Effector memory CD8-positive, alpha-beta T cell (primary cell): Measurements from ENCODE around the gene EXPH5.
"Not testable (repeated sequence)": the region's sequence is repeated elsewhere in the genome, so short reads cannot be mapped to it uniquely, and the experiment has no call there.

Experiments used
- ATAC-seq: fragments of 150-1000 bp; cut with Tn5 transposase; replicated peaks from 2 replicates; pipeline ENCODE4 v1.10.0; 2021; ENCODE audit warnings: mild to moderate bottlenecking, moderate library complexity
- DNase-seq, 3 experiments: peaks; one replicate each; pipeline ENCODE4 v3.0.0; 2021
- H3K27ac Mint-ChIP-seq, 2 donors: one replicate each; pipeline ENCODE4 v1.8.0; 2022; ENCODE audit warnings: mild to moderate bottlenecking in 2 of 2, mixed read lengths in 2 of 2, moderate library complexity in 2 of 2
- H3K27me3 Mint-ChIP-seq, 2 donors: one replicate each; pipeline ENCODE4 v1.8.0; 2022; ENCODE audit warnings: mixed read lengths in 2 of 2
- H3K36me3 Mint-ChIP-seq: one replicate; pipeline ENCODE4 v1.8.0; 2022; ENCODE audit warnings: mild to moderate bottlenecking, moderate library complexity, mixed read lengths; ENCODE audit not compliant: insufficient read depth
- H3K4me1 Mint-ChIP-seq, 2 donors: one replicate each; pipeline ENCODE4 v1.8.0; 2022; ENCODE audit warnings: low read depth in 2 of 2, mixed read lengths in 2 of 2
- H3K4me3 Mint-ChIP-seq, 2 donors: one replicate each; pipeline ENCODE4 v1.8.0; 2022; ENCODE audit warnings: mild to moderate bottlenecking in 2 of 2, mixed read lengths in 2 of 2, moderate library complexity in 2 of 2
- H3K9me3 Mint-ChIP-seq, 2 donors: one replicate each; pipeline ENCODE4 v1.8.0; 2022; ENCODE audit warnings: mixed read lengths in 2 of 2

Gene EXPH5

DNA sequence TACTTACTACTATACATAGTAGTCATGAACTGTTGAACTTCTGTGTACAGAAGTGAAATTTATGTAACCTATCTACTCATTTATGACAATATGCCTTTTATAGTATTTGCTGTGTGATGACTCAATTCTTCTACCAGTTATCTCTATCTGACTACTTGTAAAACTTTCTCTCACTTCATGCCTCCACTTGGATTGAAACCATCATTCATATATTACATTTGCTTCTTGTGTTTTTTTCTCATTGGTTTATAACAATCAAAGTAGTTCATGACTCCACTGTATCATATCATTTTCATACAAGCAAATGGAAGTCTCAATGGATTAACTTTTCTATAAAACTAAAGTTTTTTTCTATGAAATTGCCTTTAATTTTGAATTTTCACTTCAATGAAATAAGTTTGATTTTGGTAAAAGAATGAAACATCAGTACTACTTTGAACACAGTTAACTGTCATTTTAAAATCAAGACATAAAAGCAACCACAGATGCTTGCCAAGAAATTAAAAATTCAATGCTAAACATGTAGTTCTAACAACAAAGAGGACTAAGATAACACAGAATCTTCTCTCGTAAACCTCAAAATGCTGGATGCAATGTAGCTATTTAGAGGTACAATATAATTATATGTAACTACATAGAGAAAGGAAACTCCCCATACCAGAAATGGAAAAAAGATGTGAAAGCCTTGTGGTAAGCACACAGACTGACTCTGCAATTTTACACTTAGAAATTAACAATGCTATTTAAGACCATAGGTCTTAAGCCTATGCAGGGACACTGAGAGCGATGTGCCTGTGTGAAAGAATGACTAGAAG, 27.6 kb upstream of the EXPH5 start:
- H3K36me3 Mint-ChIP-seq = no peaks in the 10 kb centered on the region
- ATAC-seq = no peak
- H3K27me3 Mint-ChIP-seq = peaks cover 58 to 65% of the 10 kb centered on the region in 2 donors
- H3K4me3 Mint-ChIP-seq = no peak overlapping the region
- DNase-seq = no peak
- no peak overlapping the region for H3K27ac Mint-ChIP-seq
- H3K9me3 Mint-ChIP-seq = no peaks in the 10 kb centered on the region
- no peaks in the 10 kb centered on the region for H3K4me1 Mint-ChIP-seq

- no peak overlapping the region for H3K4me3 Mint-ChIP-seq
- DNase-seq (no peak), ATAC-seq (no peak)
- peaks cover 42 to 58% of the 10 kb centered on the region in 2 donors for H3K27me3 Mint-ChIP-seq
- no peaks in the 10 kb centered on the region for H3K9me3 Mint-ChIP-seq
- no peaks in the 10 kb centered on the region for H3K4me1 Mint-ChIP-seq
- no peak overlapping the region for H3K27ac Mint-ChIP-seq
- no peaks in the 10 kb centered on the region for H3K36me3 Mint-ChIP-seq
Measured at GRCh38 chr11:108618529-108618928, 25.0 kb upstream of the EXPH5 start.

- Mint-ChIP-seq H3K36me3 (no peaks in the 10 kb centered on the region), H3K27ac (no peak overlapping the region), H3K4me1 (no peaks in the 10 kb centered on the region), H3K4me3 (no peak overlapping the region), H3K9me3 (no peaks in the 10 kb centered on the region), H3K27me3 (peaks cover 34 to 60% of the 10 kb centered on the region in 2 donors)
- ATAC-seq = no peak
- DNase-seq = no peak
Measured at GRCh38 chr11:108617055-108617454, 23.5 kb upstream of the EXPH5 start.

- H3K4me1 Mint-ChIP-seq = no peaks in the 10 kb centered on the region
- no peaks in the 10 kb centered on the region for H3K9me3 Mint-ChIP-seq
- no peak overlapping the region for H3K27ac Mint-ChIP-seq
- no peak for DNase-seq
- no peak overlapping the region for H3K4me3 Mint-ChIP-seq
- H3K27me3 Mint-ChIP-seq = peaks cover 32 to 56% of the 10 kb centered on the region in 2 donors
- no peaks in the 10 kb centered on the region for H3K36me3 Mint-ChIP-seq
- no peak for ATAC-seq
Measured at GRCh38 chr11:108616549-108616948, 23.0 kb upstream of the EXPH5 start.

GRCh38 chr11:108614086-108614485, 20.5 kb upstream of the EXPH5 start:
- DNase-seq (no peak), ATAC-seq (no peak)
- Mint-ChIP-seq H3K4me3 (no peak overlapping the region), H3K27me3 (peaks cover 14 to 35% of the 10 kb centered on the region in 2 donors), H3K4me1 (no peaks in the 10 kb centered on the region), H3K36me3 (no peaks in the 10 kb centered on the region), H3K9me3 (no peaks in the 10 kb centered on the region), H3K27ac (no peak overlapping the region)

DNA sequence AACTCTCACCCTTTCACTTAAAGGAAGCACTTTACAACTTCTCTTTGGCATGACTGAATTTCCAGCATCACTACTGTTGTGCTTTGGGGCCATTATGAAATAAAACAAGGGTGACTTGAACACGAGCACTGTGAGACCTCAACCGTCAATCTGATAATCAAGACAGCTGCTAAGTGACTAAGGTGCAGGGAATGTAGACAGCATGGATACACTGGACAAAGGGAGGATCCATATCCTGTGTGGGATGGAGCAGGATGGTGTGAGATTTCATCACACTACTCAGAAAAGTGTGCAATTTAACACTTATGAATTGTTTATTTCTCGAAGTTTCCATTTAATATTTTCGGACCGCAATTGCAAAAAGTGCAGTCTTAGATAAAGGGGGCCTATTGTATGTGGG, 16.1 kb upstream of the EXPH5 start:
- H3K27me3 Mint-ChIP-seq = peaks cover 14 to 25% of the 10 kb centered on the region in 2 donors
- no peak for DNase-seq
- H3K4me1 Mint-ChIP-seq = no peaks in the 10 kb centered on the region
- ATAC-seq = no peak
- H3K27ac Mint-ChIP-seq = no peak overlapping the region
- H3K4me3 Mint-ChIP-seq = no peak overlapping the region
- no peaks in the 10 kb centered on the region for H3K9me3 Mint-ChIP-seq
- peaks cover 3% of the 10 kb centered on the region for H3K36me3 Mint-ChIP-seq

DNA sequence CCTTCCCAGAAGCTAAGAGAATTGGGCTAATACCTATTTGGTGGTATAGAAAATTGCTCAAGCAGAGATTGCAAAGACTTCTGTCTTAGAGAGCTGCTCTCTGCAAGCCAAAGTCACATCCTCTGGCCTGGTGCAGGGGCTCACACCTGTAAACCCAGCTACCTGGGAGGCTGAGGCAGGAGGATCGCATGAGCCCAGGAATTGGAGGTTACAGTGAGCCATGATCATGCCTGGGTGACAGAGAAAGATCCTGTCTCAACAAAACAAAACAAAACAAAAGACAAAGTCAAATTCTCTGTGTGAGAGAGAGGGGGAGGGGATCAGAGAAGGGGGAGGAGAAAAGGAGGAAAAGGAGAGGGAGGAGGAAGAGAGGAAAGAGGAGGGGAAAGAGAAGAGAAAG, 15.0 kb upstream of the EXPH5 start:
- ATAC-seq = no peak
- H3K27ac Mint-ChIP-seq = no peak overlapping the region
- peaks cover 14 to 17% of the 10 kb centered on the region in 2 donors for H3K27me3 Mint-ChIP-seq
- no peaks in the 10 kb centered on the region for H3K9me3 Mint-ChIP-seq
- H3K4me1 Mint-ChIP-seq = no peaks in the 10 kb centered on the region
- DNase-seq = no peak
- peaks cover 3% of the 10 kb centered on the region for H3K36me3 Mint-ChIP-seq
- no peak overlapping the region for H3K4me3 Mint-ChIP-seq

- no peak overlapping the region for H3K4me3 Mint-ChIP-seq
- ATAC-seq = no peak
- DNase-seq = no peak
- H3K27me3 Mint-ChIP-seq = peaks cover 27 to 29% of the 10 kb centered on the region in 2 donors
- no peaks in the 10 kb centered on the region for H3K9me3 Mint-ChIP-seq
- H3K36me3 Mint-ChIP-seq = peaks cover 3% of the 10 kb centered on the region
- no peaks in the 10 kb centered on the region for H3K4me1 Mint-ChIP-seq
- H3K27ac Mint-ChIP-seq = no peak overlapping the region
Measured at GRCh38 chr11:108606495-108607160, 13.1 kb upstream of the EXPH5 start.

DNA sequence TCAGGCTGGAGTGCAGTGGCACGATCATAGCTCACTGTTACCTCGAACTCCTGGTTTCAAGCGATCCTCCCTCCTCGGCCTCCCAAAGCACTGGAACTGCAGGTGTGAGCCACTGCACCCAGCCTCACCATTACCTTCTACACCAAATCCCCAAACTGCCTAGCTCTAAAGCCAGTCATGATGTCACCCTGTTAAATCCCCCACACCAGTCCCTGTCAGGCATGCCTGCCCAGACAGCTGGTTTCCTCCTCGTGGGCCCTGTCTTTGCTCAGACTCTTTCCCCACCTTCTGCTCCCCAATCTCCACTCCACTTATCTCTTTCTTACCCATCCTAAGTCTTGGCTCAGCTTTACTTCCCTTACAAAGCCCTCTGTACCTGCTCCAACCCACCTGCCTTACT, 12.5 kb upstream of the EXPH5 start:
- H3K27me3 Mint-ChIP-seq = peaks cover 27 to 29% of the 10 kb centered on the region in 2 donors
- no peaks in the 10 kb centered on the region for H3K9me3 Mint-ChIP-seq
- no peak overlapping the region for H3K4me3 Mint-ChIP-seq
- DNase-seq = no peak
- H3K27ac Mint-ChIP-seq = no peak overlapping the region
- no peaks in the 10 kb centered on the region for H3K4me1 Mint-ChIP-seq
- ATAC-seq = no peak
- peaks cover 3% of the 10 kb centered on the region for H3K36me3 Mint-ChIP-seq

DNA sequence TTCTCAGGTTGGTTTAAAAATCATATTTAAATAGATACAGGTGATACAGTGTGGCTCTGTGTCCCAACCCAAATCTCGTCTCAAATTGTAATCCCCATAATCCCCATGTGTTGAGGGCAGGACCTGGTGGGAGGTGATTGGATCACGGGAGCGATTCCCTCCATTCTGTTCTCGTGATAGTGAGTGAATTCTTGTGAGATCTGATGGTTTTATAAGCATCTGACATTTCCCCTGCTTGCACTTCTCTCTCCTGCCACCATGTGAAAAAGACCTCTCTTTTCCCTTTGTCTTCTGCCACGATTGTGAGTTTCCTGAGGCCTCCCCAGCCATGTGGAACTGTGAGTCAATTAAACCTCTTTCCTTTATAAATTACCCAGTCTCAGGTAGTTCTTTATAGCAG, 9.2 kb upstream of the EXPH5 start:
- ATAC-seq, DNase-seq, H3K4me1 Mint-ChIP-seq, H3K36me3 Mint-ChIP-seq, H3K27ac Mint-ChIP-seq, H3K9me3 Mint-ChIP-seq, H3K4me3 Mint-ChIP-seq: not testable (repeated sequence)
- H3K27me3 Mint-ChIP-seq = peaks cover 28 to 32% of the 10 kb centered on the region in 2 donors

DNA sequence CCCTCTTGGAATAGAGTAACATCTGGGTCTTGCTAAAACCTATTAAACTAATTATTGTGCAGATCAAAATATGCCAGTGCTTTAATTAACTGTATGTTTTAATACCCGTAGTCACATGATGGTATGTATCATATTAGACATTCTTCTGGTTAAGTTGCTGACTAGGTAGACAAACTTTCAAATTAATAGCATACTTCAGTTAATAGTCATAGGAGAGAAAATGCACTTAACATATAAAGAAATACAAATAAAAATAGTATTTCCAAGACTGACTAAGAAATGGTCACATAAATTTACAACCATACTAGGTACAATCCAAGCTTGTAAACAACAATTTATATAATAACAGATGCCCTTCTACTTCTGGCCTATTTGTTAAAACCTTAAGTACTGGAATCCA, 7.6 kb upstream of the EXPH5 start:
- H3K9me3 Mint-ChIP-seq = no peaks in the 10 kb centered on the region
- no peak for ATAC-seq
- no peak overlapping the region for H3K27ac Mint-ChIP-seq
- no peak overlapping the region for H3K4me3 Mint-ChIP-seq
- no peak for DNase-seq
- H3K27me3 Mint-ChIP-seq = peaks cover 31 to 37% of the 10 kb centered on the region in 2 donors
- no peaks in the 10 kb centered on the region for H3K36me3 Mint-ChIP-seq
- H3K4me1 Mint-ChIP-seq = no peaks in the 10 kb centered on the region

DNA sequence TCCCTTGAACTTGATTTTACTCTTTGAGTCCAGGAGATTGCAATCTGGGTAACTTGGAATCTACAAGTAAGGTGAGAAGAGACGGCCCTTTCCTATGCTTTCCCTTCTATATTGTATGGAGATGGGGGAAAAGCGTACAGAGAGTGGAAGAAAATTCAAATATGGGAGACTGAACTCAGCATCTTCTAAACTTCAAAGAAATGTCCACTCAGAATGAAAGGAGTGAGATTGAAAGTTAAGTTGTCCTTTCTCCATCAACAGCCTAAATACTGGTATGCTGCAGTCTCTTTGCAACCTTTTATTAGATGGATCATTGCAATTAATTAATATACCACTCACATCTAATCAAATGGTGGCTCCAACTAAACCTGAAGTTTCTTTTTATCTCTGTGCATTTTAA, 6.4 kb upstream of the EXPH5 start:
- DNase-seq = no peak
- H3K4me3 Mint-ChIP-seq = no peak overlapping the region
- H3K27ac Mint-ChIP-seq = no peak overlapping the region
- no peaks in the 10 kb centered on the region for H3K36me3 Mint-ChIP-seq
- H3K27me3 Mint-ChIP-seq = peaks cover 43 to 45% of the 10 kb centered on the region in 2 donors
- ATAC-seq = no peak
- H3K9me3 Mint-ChIP-seq = no peaks in the 10 kb centered on the region
- no peaks in the 10 kb centered on the region for H3K4me1 Mint-ChIP-seq

DNA sequence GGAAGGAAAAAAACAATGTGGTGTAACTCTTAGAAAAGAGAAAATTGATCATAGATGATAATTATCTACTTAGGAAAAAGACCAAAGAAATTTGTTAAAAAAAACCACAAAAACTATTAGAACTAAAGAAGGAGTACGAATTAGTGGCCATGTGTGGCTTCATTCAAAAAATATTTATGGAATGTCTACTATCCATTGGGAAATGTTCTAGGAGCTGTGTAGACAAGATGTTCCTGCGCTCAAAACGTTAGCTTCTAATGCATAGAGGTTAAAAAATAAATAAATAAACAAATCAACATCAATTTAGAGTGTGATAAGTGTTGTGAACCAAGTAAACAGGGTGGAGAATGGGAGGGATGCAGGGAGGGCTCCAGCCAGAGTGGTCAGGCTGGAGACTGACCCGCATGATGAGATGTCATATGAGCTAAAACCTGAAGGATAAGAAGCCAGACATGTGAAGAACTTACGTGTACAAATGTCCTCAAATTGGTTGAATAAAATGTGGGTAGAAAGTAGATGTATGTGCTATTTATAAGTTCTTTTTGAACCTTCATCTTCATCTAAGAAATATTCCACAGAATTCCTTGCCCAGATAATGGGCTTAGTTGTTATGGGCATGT, 4.3 kb upstream of the EXPH5 start:
- H3K27me3 Mint-ChIP-seq = peaks cover 39 to 42% of the 10 kb centered on the region in 2 donors
- H3K36me3 Mint-ChIP-seq = no peaks in the 10 kb centered on the region
- H3K4me1 Mint-ChIP-seq = peaks cover 7 to 10% of the 10 kb centered on the region in 2 donors
- ATAC-seq = no peak
- DNase-seq = no peak
- no peak overlapping the region for H3K27ac Mint-ChIP-seq
- no peaks in the 10 kb centered on the region for H3K9me3 Mint-ChIP-seq
- H3K4me3 Mint-ChIP-seq = no peak overlapping the region

GRCh38 chr11:108596701-108597100, 3.1 kb upstream of the EXPH5 start:
- Mint-ChIP-seq H3K27ac (no peak overlapping the region), H3K9me3 (no peaks in the 10 kb centered on the region), H3K4me1 (peaks cover 10 to 15% of the 10 kb centered on the region in 2 donors), H3K27me3 (peaks cover 31% of the 10 kb centered on the region in 2 donors), H3K4me3 (no peak overlapping the region), H3K36me3 (no peaks in the 10 kb centered on the region)
- no peak for DNase-seq
- ATAC-seq = no peak
